Immature natural killer cell (primary cell): ENCODE data around the gene IFI44. TPM values are rescaled to one million over a fixed set of nuclear protein-coding genes. Genes with fewer than 3 reads are reported as not detected.

Experiments used
- DNase-seq, 3 donors: peaks; one replicate each; pipeline ENCODE4 v3.0.0; 2022; ENCODE audit warnings: mixed read lengths in 1 of 3
- H3K27ac Mint-ChIP-seq, 6 donors: one replicate each; pipeline ENCODE4 v1.8.0; 2020; ENCODE audit warnings: mixed read lengths in 6 of 6, mild to moderate bottlenecking in 5 of 6, inconsistent platforms in 4 of 6, moderate library complexity in 3 of 6
- H3K27me3 Mint-ChIP-seq, 3 donors: one replicate each; pipeline ENCODE4 v1.8.0; 2020 to 2021; ENCODE audit warnings: low read depth in 3 of 3, mild to moderate bottlenecking in 3 of 3, mixed read lengths in 3 of 3, moderate library complexity in 3 of 3, inconsistent platforms in 1 of 3
- H3K36me3 Mint-ChIP-seq, 3 donors: one replicate each; pipeline ENCODE4 v1.8.0; 2020; ENCODE audit warnings: mixed read lengths in 3 of 3, inconsistent platforms in 2 of 3, mild to moderate bottlenecking in 2 of 3
- H3K4me1 Mint-ChIP-seq, 2 donors: one replicate each; pipeline ENCODE4 v1.8.0; 2020; ENCODE audit warnings: inconsistent platforms in 2 of 2, mild to moderate bottlenecking in 2 of 2, mixed read lengths in 2 of 2, moderate library complexity in 1 of 2
- H3K4me3 Mint-ChIP-seq, 5 donors: one replicate each; pipeline ENCODE4 v1.8.0; 2020; ENCODE audit warnings: mild to moderate bottlenecking in 5 of 5, mixed read lengths in 5 of 5, inconsistent platforms in 3 of 5, moderate library complexity in 3 of 5
- H3K9me3 Mint-ChIP-seq, 6 donors: one replicate each; pipeline ENCODE4 v1.8.0; 2020; ENCODE audit warnings: mild to moderate bottlenecking in 6 of 6, mixed read lengths in 6 of 6, inconsistent platforms in 4 of 6, moderate library complexity in 3 of 6
- polyA plus RNA-seq, 3 donors: library from polyadenylated mRNA; unstranded; fragments of 300-500 nt; fragmentation: Illumina TruSeq; gene quantifications; one replicate each; pipeline ENCODE4 v1.2.3, GENCODE V29; 2021

The IFI44 gene
- polyA plus RNA-seq, 3 donors from 2014 or later: 3.0 to 15.9 (median 14.3) TPM

GRCh38 chr1:78624035-78624434 lies 25.6 kb upstream of the IFI44 start:
- peaks cover 0 to 6% (median 0%) of the 10 kb centered on the region in 3 donors for H3K27me3 Mint-ChIP-seq
- H3K4me3 Mint-ChIP-seq: peak overlapping the region in 2 of 5 donors; percentile 23 to 54
- H3K4me1 Mint-ChIP-seq: peaks cover 25 to 75% of the 10 kb centered on the region in 2 donors
- H3K9me3 Mint-ChIP-seq: no peaks in the 10 kb centered on the region
- no peak for DNase-seq
- peak overlapping the region in 2 of 6 donors; percentile 38 to 62 for H3K27ac Mint-ChIP-seq
- H3K36me3 Mint-ChIP-seq: peaks cover 0 to 26% (median 3%) of the 10 kb centered on the region in 3 donors

DNA sequence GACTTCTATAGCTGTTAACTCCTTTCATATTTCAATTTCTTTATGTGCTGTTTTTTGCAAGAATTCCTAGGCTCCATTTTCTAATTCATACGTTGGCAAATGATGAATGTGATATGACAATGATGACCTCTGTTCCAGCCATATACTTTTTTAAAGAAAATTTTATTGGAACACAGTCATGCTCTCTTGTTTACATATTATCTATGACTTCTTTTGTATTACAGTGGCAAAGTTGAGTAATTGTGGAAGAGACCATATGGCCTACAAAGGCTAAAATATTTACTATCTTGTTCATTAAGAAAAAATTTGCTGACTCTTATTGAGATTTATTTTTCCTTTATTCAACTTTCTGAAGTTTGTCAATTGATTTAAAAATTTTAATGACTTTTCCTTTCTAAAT lies 22.3 kb upstream of the IFI44 start:
- Mint-ChIP-seq H3K4me3 (no peak overlapping the region), H3K9me3 (no peaks in the 10 kb centered on the region), H3K36me3 (peaks cover 0 to 34% (median 3%) of the 10 kb centered on the region in 3 donors), H3K4me1 (peaks cover 7 to 46% of the 10 kb centered on the region in 2 donors), H3K27me3 (peaks cover 0 to 2% (median 0%) of the 10 kb centered on the region in 3 donors), H3K27ac (no peak overlapping the region)
- no peak for DNase-seq

DNA sequence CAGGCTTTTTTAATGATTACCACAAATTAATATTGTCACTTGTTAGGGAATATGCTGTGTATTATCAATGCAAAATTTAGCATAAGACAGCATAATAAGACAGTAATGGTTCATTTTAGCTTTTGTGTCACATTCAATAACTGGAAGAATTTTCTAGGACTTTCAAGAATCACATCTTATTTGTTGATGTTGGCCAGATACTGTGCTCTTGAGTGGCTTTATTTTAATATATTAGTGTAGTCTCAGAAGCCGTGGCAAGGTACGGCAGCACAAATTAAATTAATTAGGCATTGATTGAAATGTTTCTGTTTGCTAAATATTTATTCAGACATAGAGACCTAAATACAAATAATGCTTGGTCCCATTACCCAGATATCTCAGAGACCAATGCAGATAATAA lies 19.0 kb upstream of the IFI44 start:
- no peak overlapping the region for H3K4me3 Mint-ChIP-seq

DNA sequence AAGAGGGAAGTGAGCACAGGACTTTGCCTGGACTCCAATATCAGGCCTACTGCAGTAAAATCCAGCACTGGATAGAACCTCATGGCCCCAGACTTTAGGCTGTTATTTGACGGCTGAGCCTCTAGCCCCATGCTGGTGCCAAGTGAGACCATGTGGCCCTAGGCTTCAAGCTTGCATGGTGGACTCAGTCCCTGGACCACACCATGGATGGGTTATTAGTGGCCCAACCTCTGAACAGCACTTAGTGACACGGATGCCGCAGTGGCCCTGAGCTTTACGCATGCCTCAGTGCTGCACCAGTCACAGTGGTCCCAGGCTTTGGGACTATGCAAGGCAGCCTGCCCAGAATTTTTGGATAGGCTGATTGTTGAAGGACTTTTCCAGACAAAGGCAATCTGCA lies 16.4 kb upstream of the IFI44 start:
- H3K27me3 Mint-ChIP-seq: peaks cover 0 to 1% (median 0%) of the 10 kb centered on the region in 3 donors
- H3K27ac Mint-ChIP-seq: no peak overlapping the region
- H3K4me3 Mint-ChIP-seq: no peak overlapping the region
- peaks cover 0 to 43% (median 10%) of the 10 kb centered on the region in 3 donors for H3K36me3 Mint-ChIP-seq
- no peak for DNase-seq
- peaks cover 0 to 2% (median 0%) of the 10 kb centered on the region in 6 donors for H3K9me3 Mint-ChIP-seq
- H3K4me1 Mint-ChIP-seq: no peaks in the 10 kb centered on the region

More for the DNA sequence above, 19.0 kb upstream of the IFI44 start:
- Mint-ChIP-seq H3K27me3 (peaks cover 0 to 2% (median 0%) of the 10 kb centered on the region in 3 donors), H3K9me3 (peaks cover 0 to 2% (median 0%) of the 10 kb centered on the region in 6 donors), H3K36me3 (peaks cover 0 to 29% (median 3%) of the 10 kb centered on the region in 3 donors), H3K27ac (no peak overlapping the region), H3K4me1 (peaks cover 0 to 13% of the 10 kb centered on the region in 2 donors)
- no peak for DNase-seq

DNA sequence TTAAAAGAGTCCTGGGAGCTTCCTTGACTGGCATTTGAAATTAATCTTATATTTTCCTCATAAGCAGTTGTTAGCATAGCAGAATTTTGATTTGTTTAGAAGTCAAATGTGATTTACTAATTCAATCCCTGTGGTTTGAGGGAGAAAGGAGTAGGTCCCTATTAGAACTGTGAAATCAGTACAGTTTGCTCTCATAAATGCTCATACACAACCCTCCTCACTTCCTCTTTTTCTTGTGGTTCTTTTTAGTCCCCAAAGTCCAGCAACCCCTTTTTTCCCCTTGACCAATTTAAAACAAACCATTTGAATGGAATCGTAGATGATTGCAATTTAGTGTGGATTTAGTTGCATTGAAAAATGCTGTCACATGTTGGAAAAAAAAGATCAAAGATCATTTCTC lies 9.2 kb upstream of the IFI44 start:
- Mint-ChIP-seq H3K27me3 (peaks cover 0 to 2% (median 1%) of the 10 kb centered on the region in 3 donors), H3K27ac (no peak overlapping the region), H3K4me1 (peaks cover 13 to 17% of the 10 kb centered on the region in 2 donors), H3K9me3 (peaks cover 0 to 4% (median 0%) of the 10 kb centered on the region in 6 donors), H3K36me3 (peaks cover 4 to 71% (median 28%) of the 10 kb centered on the region in 3 donors), H3K4me3 (no peak overlapping the region)
- DNase-seq: no peak

DNA sequence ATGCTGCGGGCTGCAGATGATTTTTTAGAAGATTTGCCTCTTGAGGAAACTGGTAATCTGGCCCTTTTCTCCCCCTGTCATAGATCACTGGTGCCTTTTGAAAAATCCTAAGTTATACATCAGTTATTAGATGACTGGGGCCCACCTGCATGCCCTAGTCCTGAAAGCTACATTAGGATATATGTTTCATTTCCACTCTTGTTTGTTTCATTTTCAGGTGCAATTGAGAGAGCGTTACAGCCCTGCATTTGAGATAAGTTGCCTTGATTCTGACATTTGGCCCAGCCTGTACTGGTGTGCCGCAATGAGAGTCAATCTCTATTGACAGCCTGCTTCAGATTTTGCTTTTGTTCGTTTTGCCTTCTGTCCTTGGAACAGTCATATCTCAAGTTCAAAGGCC lies 8.1 kb upstream of the IFI44 start:
- Mint-ChIP-seq H3K4me1 (peaks cover 24 to 28% of the 10 kb centered on the region in 2 donors), H3K9me3 (peaks cover 0 to 4% (median 0%) of the 10 kb centered on the region in 6 donors), H3K36me3 (peaks cover 4 to 66% (median 24%) of the 10 kb centered on the region in 3 donors), H3K4me3 (no peak overlapping the region), H3K27ac (no peak overlapping the region), H3K27me3 (peaks cover 0 to 2% (median 1%) of the 10 kb centered on the region in 3 donors)
- no peak for DNase-seq

- Mint-ChIP-seq H3K36me3 (peaks cover 4 to 30% (median 15%) of the 10 kb centered on the region in 3 donors), H3K4me1 (peaks cover 53 to 68% of the 10 kb centered on the region in 2 donors), H3K27ac (peak overlapping the region in 5 of 6 donors; percentile 9 to 78 (median 71)), H3K9me3 (peaks cover 0 to 5% (median 0%) of the 10 kb centered on the region in 6 donors), H3K27me3 (peaks cover 0 to 2% (median 2%) of the 10 kb centered on the region in 3 donors), H3K4me3 (peak overlapping the region in 4 of 5 donors; percentile 26 to 58 (median 44))
- DNase-seq: no peak
Observed at GRCh38 chr1:78645723-78646122, 3.9 kb upstream of the IFI44 start.

DNA sequence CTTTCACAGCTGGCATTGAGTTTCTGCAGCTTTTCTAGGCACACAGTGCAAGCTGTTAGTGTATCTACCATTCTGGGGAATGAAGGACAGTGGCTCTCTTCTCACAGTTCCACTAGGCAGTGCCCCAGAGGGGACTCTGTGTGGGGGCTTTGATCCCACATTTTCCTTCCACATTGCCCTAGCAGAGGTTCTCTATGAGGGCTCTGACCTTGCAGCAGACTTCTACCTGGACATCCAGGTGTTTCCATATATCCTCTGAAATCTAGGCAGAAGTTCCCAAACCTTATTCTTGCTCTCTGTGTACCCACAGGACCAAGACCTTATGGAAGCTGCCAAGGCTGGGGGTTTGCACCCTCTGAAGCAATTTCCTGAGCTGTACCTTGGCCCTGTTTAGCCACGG lies 2.4 kb upstream of the IFI44 start:
- Mint-ChIP-seq H3K9me3 (peaks cover 0 to 5% (median 0%) of the 10 kb centered on the region in 6 donors), H3K4me1 (peaks cover 68 to 82% of the 10 kb centered on the region in 2 donors), H3K27ac (no peak overlapping the region)

DNA sequence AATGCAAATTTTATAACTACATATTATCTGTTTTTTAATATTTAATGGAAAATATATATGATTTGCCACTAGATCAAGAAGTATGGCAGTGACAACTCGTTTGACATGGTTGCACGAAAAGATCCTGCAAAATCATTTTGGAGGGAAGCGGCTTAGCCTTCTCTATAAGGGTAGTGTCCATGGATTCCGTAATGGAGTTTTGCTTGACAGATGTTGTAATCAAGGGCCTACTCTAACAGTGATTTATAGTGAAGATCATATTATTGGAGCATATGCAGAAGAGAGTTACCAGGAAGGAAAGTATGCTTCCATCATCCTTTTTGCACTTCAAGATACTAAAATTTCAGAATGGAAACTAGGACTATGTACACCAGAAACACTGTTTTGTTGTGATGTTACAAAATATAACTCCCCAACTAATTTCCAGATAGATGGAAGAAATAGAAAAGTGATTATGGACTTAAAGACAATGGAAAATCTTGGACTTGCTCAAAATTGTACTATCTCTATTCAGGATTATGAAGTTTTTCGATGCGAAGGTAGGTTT lies 556 bp downstream of the IFI44 start:
- H3K27me3 Mint-ChIP-seq: peaks cover 0 to 2% (median 0%) of the 10 kb centered on the region in 3 donors
- peak overlapping the region; percentile 82 to 93 (median 90) for H3K4me3 Mint-ChIP-seq
- H3K4me1 Mint-ChIP-seq: peaks cover 64 to 90% of the 10 kb centered on the region in 2 donors
- DNase-seq: peak in 2 of 3 donors; percentile 5 to 6
- H3K27ac Mint-ChIP-seq: peak overlapping the region; percentile 74 to 83 (median 81)
- peaks cover 0 to 5% (median 0%) of the 10 kb centered on the region in 6 donors for H3K9me3 Mint-ChIP-seq
- H3K36me3 Mint-ChIP-seq: peaks cover 0 to 8% (median 5%) of the 10 kb centered on the region in 3 donors

More for the DNA sequence above, 2.4 kb upstream of the IFI44 start:
- peaks cover 0 to 2% (median 0%) of the 10 kb centered on the region in 3 donors for H3K27me3 Mint-ChIP-seq
- peaks cover 0 to 17% (median 9%) of the 10 kb centered on the region in 3 donors for H3K36me3 Mint-ChIP-seq
- no peak overlapping the region for H3K4me3 Mint-ChIP-seq
- no peak for DNase-seq

- peak overlapping the region; percentile 8 to 83 (median 81) for H3K27ac Mint-ChIP-seq
- H3K9me3 Mint-ChIP-seq: peaks cover 0 to 5% (median 0%) of the 10 kb centered on the region in 6 donors
- H3K4me3 Mint-ChIP-seq: peak overlapping the region; percentile 82 to 93 (median 90)
- H3K36me3 Mint-ChIP-seq: peaks cover 6 to 19% (median 16%) of the 10 kb centered on the region in 3 donors
- H3K4me1 Mint-ChIP-seq: peaks cover 54 to 87% of the 10 kb centered on the region in 2 donors
- peak in 2 of 3 donors; percentile 15 to 29 for DNase-seq
- peaks cover 0 to 2% (median 0%) of the 10 kb centered on the region in 3 donors for H3K27me3 Mint-ChIP-seq
Observed at GRCh38 chr1:78651241-78651640, 1.6 kb downstream of the IFI44 start.

GRCh38 chr1:78652019-78652560 lies 2.5 kb downstream of the IFI44 start:
- no peak for DNase-seq
- peak overlapping the region in 4 of 5 donors; percentile 82 to 93 (median 90) for H3K4me3 Mint-ChIP-seq
- peaks cover 45 to 82% of the 10 kb centered on the region in 2 donors for H3K4me1 Mint-ChIP-seq
- H3K9me3 Mint-ChIP-seq: peaks cover 0 to 5% (median 0%) of the 10 kb centered on the region in 6 donors
- H3K27ac Mint-ChIP-seq: peak overlapping the region in 5 of 6 donors; percentile 31 to 82 (median 44)
- peaks cover 0 to 2% (median 0%) of the 10 kb centered on the region in 3 donors for H3K27me3 Mint-ChIP-seq
- peaks cover 7 to 19% (median 19%) of the 10 kb centered on the region in 3 donors for H3K36me3 Mint-ChIP-seq

- no peak for DNase-seq
- H3K4me1 Mint-ChIP-seq: peaks cover 0 to 27% of the 10 kb centered on the region in 2 donors
- H3K4me3 Mint-ChIP-seq: no peak overlapping the region
- no peaks in the 10 kb centered on the region for H3K9me3 Mint-ChIP-seq
- H3K27ac Mint-ChIP-seq: peak overlapping the region in 2 of 6 donors; percentile 18 to 64
- H3K36me3 Mint-ChIP-seq: peaks cover 32 to 68% (median 58%) of the 10 kb centered on the region in 3 donors
- peaks cover 0 to 2% (median 2%) of the 10 kb centered on the region in 3 donors for H3K27me3 Mint-ChIP-seq
Observed at GRCh38 chr1:78658901-78659300, 9.3 kb downstream of the IFI44 start.

DNA sequence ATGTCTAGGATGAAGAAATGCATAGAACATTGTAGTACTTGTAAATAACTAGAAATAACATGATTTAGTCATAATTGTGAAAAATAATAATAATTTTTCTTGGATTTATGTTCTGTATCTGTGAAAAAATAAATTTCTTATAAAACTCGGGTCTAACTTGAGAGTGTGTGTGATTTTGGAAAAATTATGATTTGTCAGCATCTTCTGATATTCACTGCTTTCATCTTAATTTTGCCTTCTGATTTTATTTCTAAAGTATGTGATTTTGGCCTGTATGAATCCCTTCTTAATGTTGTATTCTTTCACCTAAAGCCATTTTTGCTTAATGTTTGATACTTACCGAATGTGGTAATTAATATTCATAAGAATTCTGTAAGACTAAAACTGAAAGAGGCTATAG lies 14.3 kb downstream of the IFI44 start:
- peaks cover 0 to 2% (median 0%) of the 10 kb centered on the region in 6 donors for H3K9me3 Mint-ChIP-seq
- H3K4me3 Mint-ChIP-seq: no peak overlapping the region
- peaks cover 16 to 40% (median 39%) of the 10 kb centered on the region in 3 donors for H3K36me3 Mint-ChIP-seq
- H3K27me3 Mint-ChIP-seq: peaks cover 0 to 2% (median 2%) of the 10 kb centered on the region in 3 donors
- H3K27ac Mint-ChIP-seq: peak overlapping the region in 1 of 6 donors; percentile 45
- no peak for DNase-seq
- peaks cover 0 to 6% of the 10 kb centered on the region in 2 donors for H3K4me1 Mint-ChIP-seq

DNA sequence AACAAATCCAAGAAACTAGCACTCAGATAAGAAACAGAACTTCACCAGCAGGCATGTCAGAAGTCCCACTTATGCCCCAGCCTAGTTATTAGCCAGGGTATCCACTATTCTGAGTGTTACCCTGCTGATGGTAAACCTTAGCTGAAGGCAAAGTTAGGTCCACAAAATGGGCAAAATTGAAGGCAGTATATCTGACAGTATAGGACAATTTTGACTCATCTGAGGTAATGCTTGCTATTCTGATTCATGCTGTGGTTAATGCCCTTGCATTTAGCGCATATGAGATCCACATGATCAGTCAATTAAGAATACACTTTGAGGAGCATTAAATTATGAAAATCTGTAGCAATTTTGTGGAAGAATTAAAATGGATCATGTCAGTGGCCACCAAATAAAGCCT lies 15.1 kb downstream of the IFI44 start:
- Mint-ChIP-seq H3K27ac (no peak overlapping the region), H3K4me3 (no peak overlapping the region), H3K4me1 (peaks cover 0 to 2% of the 10 kb centered on the region in 2 donors), H3K27me3 (peaks cover 0 to 2% (median 2%) of the 10 kb centered on the region in 3 donors), H3K9me3 (peaks cover 0 to 2% (median 0%) of the 10 kb centered on the region in 6 donors), H3K36me3 (peaks cover 9 to 32% (median 32%) of the 10 kb centered on the region in 3 donors)
- no peak for DNase-seq
